Neural cell (in vitro differentiated cells): ENCODE measurements around the gene MOGAT2.
"Not testable (repeated sequence)": the region's sequence is repeated elsewhere in the genome, so short reads cannot be mapped to it uniquely, and the experiment has no call there.

Experiments
- CTCF ChIP-seq: fragments of 450-650 bp; IDR thresholded peaks from 2 replicates; pipeline ENCODE4 v1.5.1; 2014; ENCODE audit warnings: antibody characterized with exemption, mild to moderate bottlenecking, moderate library complexity; ENCODE audit not compliant: poor library complexity, severe bottlenecking
- EP300 ChIP-seq: fragments of 450-650 bp; conservative IDR thresholded peaks from 2 replicates; pipeline ENCODE4 v1.6.1; 2014; ENCODE audit warnings: antibody characterized with exemption, mild to moderate bottlenecking, moderate library complexity; ENCODE audit not compliant: poor library complexity, severe bottlenecking
- EZH2 ChIP-seq: fragments of 200-600, 300-800 bp; shearing (Covaris generic), sonication (generic); IDR thresholded peaks from 2 replicates; pipeline ENCODE4 v1.6.1; 2014; ENCODE audit warnings: antibody characterized with exemption, low read length, borderline replicate concordance, mild to moderate bottlenecking; ENCODE audit not compliant: insufficient read depth, poor library complexity, severe bottlenecking
- RAD21 ChIP-seq: fragments of 450-650 bp; conservative IDR thresholded peaks from 2 replicates; pipeline ENCODE4 v1.6.1; 2014; ENCODE audit warnings: antibody characterized with exemption, mild to moderate bottlenecking, moderate library complexity
- SMC3 ChIP-seq: fragments of 450-650 bp; conservative IDR thresholded peaks from 2 replicates; pipeline ENCODE4 v1.6.1; 2014; ENCODE audit warnings: antibody characterized with exemption, mild to moderate bottlenecking, moderate library complexity; ENCODE audit not compliant: poor library complexity

GRCh38 chr11:75743159-75743558 is 25.5 kb downstream of the MOGAT2 start:
- TF ChIP-seq CTCF, EZH2, EP300, RAD21, SMC3: not testable (repeated sequence)
